Peyer's patch (tissue), 4 donors: ENCODE measurements around the gene NPSR1.

ENCODE experiments used
- POLR2A ChIP-seq, 2 donors: fragments of 450-650 bp; IDR thresholded peaks; one replicate each; pipeline ENCODE4 v1.5.1; 2017; ENCODE audit warnings: antibody characterized with exemption in 2 of 2, mild to moderate bottlenecking in 2 of 2, moderate library complexity in 2 of 2
- TF ChIP-seq, protein P1 (sequence below), 6 experiments: fragments of 450-650 bp in 4 of 6; fragments of 200-600 bp in 2 of 6; sonication (generic) in 1 of 6; IDR thresholded peaks; one replicate each; pipeline ENCODE4 v1.5.1; 2017 to 2019; ENCODE audit warnings: antibody characterized with exemption in 6 of 6, mild to moderate bottlenecking in 3 of 6, moderate library complexity in 1 of 6

DNA sequence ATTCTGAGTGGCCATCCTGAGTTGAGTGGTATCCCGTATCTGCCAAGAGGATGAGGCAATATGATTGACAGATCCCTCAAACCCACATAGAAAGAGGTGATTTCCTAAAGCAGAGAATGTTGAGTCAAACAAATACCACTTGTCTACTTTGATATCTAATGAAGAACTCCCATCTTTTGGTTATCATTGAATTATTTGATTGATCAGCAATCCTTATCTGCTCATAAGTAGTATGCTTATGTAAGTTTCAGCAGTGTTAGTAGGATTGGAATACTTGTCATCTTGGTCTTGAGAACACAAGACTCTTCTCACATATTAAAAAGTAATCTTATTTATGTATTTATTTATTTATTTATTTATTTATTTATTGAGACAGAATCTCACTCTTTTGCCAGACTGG is 231.9 kb downstream of the NPSR1 start:
- TF ChIP-seq, protein P1, sequence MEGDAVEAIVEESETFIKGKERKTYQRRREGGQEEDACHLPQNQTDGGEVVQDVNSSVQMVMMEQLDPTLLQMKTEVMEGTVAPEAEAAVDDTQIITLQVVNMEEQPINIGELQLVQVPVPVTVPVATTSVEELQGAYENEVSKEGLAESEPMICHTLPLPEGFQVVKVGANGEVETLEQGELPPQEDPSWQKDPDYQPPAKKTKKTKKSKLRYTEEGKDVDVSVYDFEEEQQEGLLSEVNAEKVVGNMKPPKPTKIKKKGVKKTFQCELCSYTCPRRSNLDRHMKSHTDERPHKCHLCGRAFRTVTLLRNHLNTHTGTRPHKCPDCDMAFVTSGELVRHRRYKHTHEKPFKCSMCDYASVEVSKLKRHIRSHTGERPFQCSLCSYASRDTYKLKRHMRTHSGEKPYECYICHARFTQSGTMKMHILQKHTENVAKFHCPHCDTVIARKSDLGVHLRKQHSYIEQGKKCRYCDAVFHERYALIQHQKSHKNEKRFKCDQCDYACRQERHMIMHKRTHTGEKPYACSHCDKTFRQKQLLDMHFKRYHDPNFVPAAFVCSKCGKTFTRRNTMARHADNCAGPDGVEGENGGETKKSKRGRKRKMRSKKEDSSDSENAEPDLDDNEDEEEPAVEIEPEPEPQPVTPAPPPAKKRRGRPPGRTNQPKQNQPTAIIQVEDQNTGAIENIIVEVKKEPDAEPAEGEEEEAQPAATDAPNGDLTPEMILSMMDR (IDR thresholded peaks at IDR 0.05) = no peak
- TF ChIP-seq POLR2A (IDR thresholded peaks at IDR 0.05) = no peak
